Measurements from ENCODE around the gene DNAL4. TPM values are rescaled to one million over a fixed set of nuclear protein-coding genes. Genes with fewer than 3 reads are reported as not detected.

Gene DNAL4
- total RNA-seq, 1 experiment from 2014 or later = 9.2 TPM

DNA sequence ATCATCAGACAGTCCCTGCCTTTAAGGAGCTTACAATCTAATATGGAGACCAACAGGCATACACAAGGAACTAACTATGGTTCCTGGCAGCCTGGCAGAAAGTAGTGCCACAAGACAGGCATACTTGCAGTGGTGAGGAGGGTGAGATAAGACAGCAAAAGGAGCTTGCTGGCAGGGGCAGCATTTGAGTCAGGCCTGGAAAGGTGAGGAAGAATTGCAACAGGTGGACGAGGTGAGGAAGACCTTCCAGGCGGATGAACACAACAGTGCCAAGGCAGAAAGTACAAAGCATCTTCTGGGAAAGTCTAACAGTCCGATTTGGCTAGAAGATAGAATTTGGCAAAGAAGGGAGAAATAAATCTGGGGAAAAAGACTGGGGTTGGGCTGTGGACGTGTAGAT is 4.3 kb downstream of the DNAL4 start:
- CTCF ChIA-PET = no interaction called here
- H3K27me3 Mint-ChIP-seq (ENCODE audit: insufficient read depth, unreplicated experiment) = no peaks in the 10 kb centered on the region
- H3K27me3 ChIP-seq (replicated peaks; ENCODE audit: control insufficient read depth, insufficient read depth, low read length) = no peaks in the 10 kb centered on the region
- H3K4me3 Mint-ChIP-seq (ENCODE audit: unreplicated experiment) = no peak overlapping the region
- no TSS peak for BruUV-seq (replicated peaks)
- POLR2A ChIA-PET = no interaction called here
- no peak overlapping the region for H3K27ac Mint-ChIP-seq (ENCODE audit: unreplicated experiment)
- no peak overlapping the region for H3K4me3 ChIP-seq (ENCODE audit: low read depth, low read length)
- TF ChIP-seq CTCF (IDR thresholded peaks at IDR 0.05; ENCODE audit: insufficient read depth in 1 of 2, low read depth in 1 of 2, low read length in 1 of 2, severe bottlenecking in 1 of 2, unreplicated experiment in 1 of 2) = no peak
- H3K36me3 ChIP-seq (ENCODE audit: control insufficient read depth, insufficient read depth, low read length) = no peaks in the 10 kb centered on the region
- H3K36me3 Mint-ChIP-seq (ENCODE audit: insufficient read depth, unreplicated experiment) = no peaks in the 10 kb centered on the region
- intact Hi-C loops (cut with micrococcal nuclease; ENCODE audit: unreplicated experiment) = no loop called here
- no peak for DNase-seq
- H3K9me3 Mint-ChIP-seq (ENCODE audit: unreplicated experiment) = no peaks in the 10 kb centered on the region
- H3K9me3 ChIP-seq = no peaks in the 10 kb centered on the region
- no peaks in the 10 kb centered on the region for H3K4me1 Mint-ChIP-seq (ENCODE audit: low read depth, unreplicated experiment)
- peaks cover 8% of the 10 kb centered on the region for H3K4me1 ChIP-seq

- no peak overlapping the region for H3K27ac Mint-ChIP-seq (ENCODE audit: unreplicated experiment)
- no peaks in the 10 kb centered on the region for H3K4me1 Mint-ChIP-seq (ENCODE audit: low read depth, unreplicated experiment)
- BruUV-seq (replicated peaks) = no TSS peak
- TF ChIP-seq CTCF (IDR thresholded peaks at IDR 0.05; ENCODE audit: insufficient read depth in 1 of 2, low read depth in 1 of 2, low read length in 1 of 2, severe bottlenecking in 1 of 2, unreplicated experiment in 1 of 2) = no peak
- H3K9me3 Mint-ChIP-seq (ENCODE audit: unreplicated experiment) = no peaks in the 10 kb centered on the region
- no peak overlapping the region for H3K4me3 ChIP-seq (ENCODE audit: low read depth, low read length)
- H3K27me3 Mint-ChIP-seq (ENCODE audit: insufficient read depth, unreplicated experiment) = no peaks in the 10 kb centered on the region
- no peak for DNase-seq
- POLR2A ChIA-PET = no interaction called here
- H3K4me3 Mint-ChIP-seq (ENCODE audit: unreplicated experiment) = no peak overlapping the region
- H3K27me3 ChIP-seq (replicated peaks; ENCODE audit: control insufficient read depth, insufficient read depth, low read length) = no peaks in the 10 kb centered on the region
- H3K36me3 ChIP-seq (ENCODE audit: control insufficient read depth, insufficient read depth, low read length) = no peaks in the 10 kb centered on the region
- no peaks in the 10 kb centered on the region for H3K9me3 ChIP-seq
- intact Hi-C loops (cut with micrococcal nuclease; ENCODE audit: unreplicated experiment) = no loop called here
- H3K36me3 Mint-ChIP-seq (ENCODE audit: insufficient read depth, unreplicated experiment) = no peaks in the 10 kb centered on the region
- CTCF ChIA-PET = no interaction called here
- peaks cover 5% of the 10 kb centered on the region; the same call in 1 of the 2 replicates for H3K4me1 ChIP-seq
Measured at GRCh38 chr22:38788846-38789245, 5.1 kb downstream of the DNAL4 start.

DNA sequence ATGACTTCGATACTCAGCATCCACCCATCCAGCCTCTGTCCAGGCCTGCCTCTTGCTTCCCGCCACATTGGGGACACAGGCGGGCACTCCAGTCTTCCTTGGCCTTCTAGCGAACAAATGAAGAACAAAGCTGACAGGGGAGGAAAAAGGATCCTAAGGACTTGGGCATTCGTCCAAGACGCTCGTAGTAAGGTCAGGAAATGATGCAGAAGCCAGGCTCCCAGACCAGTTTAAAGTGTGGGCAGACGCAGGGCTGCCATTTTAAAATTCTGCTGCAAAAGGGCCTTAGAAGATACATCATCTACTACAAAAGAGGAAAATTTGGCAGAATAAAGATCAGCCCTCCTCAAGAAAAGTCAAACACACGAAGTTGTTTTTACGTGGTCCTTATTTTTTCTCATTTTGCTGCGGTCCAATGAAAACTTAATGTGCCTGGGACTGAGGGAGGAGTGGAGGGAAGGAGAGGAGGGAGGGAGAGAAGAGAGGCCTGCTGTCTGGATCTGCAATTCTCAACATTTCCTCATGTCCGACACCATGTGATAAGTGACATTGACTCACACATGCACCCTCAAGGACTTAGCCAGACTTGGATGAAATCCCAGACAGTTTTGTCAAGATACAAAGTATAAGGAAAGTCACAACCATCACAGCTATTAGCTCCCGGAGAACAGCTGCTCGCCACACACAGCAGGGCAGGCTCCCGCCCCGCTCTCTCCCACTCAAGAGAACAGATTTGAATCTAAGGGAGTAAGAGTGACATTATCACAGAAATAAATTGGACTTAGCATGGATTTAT is 5.7 kb downstream of the DNAL4 start:
- DNase-seq = no peak
- H3K27ac Mint-ChIP-seq (ENCODE audit: unreplicated experiment) = no peak overlapping the region

More for the DNA sequence above, 5.7 kb downstream of the DNAL4 start:
- H3K4me1 Mint-ChIP-seq (ENCODE audit: low read depth, unreplicated experiment) = no peaks in the 10 kb centered on the region
- Histone ChIP-seq H3K36me3 (ENCODE audit: control insufficient read depth, insufficient read depth, low read length) (no peaks in the 10 kb centered on the region), H3K27me3 (replicated peaks; ENCODE audit: control insufficient read depth, insufficient read depth, low read length) (no peaks in the 10 kb centered on the region), H3K9me3 (no peaks in the 10 kb centered on the region), H3K4me3 (ENCODE audit: low read depth, low read length) (no peak overlapping the region), H3K4me1 (peaks cover 5% of the 10 kb centered on the region; the same call in 1 of the 2 replicates)
- no peaks in the 10 kb centered on the region for H3K36me3 Mint-ChIP-seq (ENCODE audit: insufficient read depth, unreplicated experiment)
- H3K27me3 Mint-ChIP-seq (ENCODE audit: insufficient read depth, unreplicated experiment) = no peaks in the 10 kb centered on the region
- ChIA-PET CTCF (interaction anchor here (0.6 kb wide), 1 partner anchor 26 kb away, joined by 3 read pairs; no protein-coding TSS in a partner anchor), POLR2A (no interaction called here)
- no peaks in the 10 kb centered on the region for H3K9me3 Mint-ChIP-seq (ENCODE audit: unreplicated experiment)
- no TSS peak for BruUV-seq (replicated peaks)
- intact Hi-C loops (cut with micrococcal nuclease; ENCODE audit: unreplicated experiment) = no loop called here
- TF ChIP-seq CTCF (IDR thresholded peaks at IDR 0.05; ENCODE audit: insufficient read depth in 1 of 2, low read depth in 1 of 2, low read length in 1 of 2, severe bottlenecking in 1 of 2, unreplicated experiment in 1 of 2) = no peak
- H3K4me3 Mint-ChIP-seq (ENCODE audit: unreplicated experiment) = no peak overlapping the region

Data from Caco-2 (cell line).